Lung (tissue), 12 donors: ENCODE data around the gene PRDM16. TPM values are rescaled to one million over a fixed set of nuclear protein-coding genes. Genes with fewer than 3 reads are reported as not detected.

Experiments used
- ATAC-seq: fragments of 200-7000 bp; cut with Tn5 transposase; one replicate; pipeline ENCODE4 v1.9.1; 2020; ENCODE audit warnings: moderate number of reproducible peaks; ENCODE audit not compliant: insufficient read depth, low FRiP score
- DNase-seq, 3 donors: peaks; one replicate each; pipeline ENCODE4 v3.0.0-alpha.2; 2013 to 2017
- H3K27ac ChIP-seq, 2 donors: one replicate each; pipeline ENCODE4 v1.5.1; 2013; ENCODE audit warnings: mild to moderate bottlenecking in 2 of 2, moderate library complexity in 2 of 2, control low read depth in 1 of 2, inconsistent platforms in 1 of 2, low read depth in 1 of 2, low read length in 1 of 2
- H3K27me3 ChIP-seq, 3 donors: one replicate each; pipeline ENCODE4 v1.5.1; 2013; ENCODE audit warnings: low read length in 2 of 3; ENCODE audit not compliant: control insufficient read depth in 3 of 3, insufficient read depth in 3 of 3
- H3K36me3 ChIP-seq, 4 donors: one replicate each; pipeline ENCODE4 v1.5.1; 2013; ENCODE audit warnings: low read length in 4 of 4, mild to moderate bottlenecking in 1 of 4, moderate library complexity in 1 of 4; ENCODE audit not compliant: control insufficient read depth in 4 of 4, insufficient read depth in 4 of 4
- H3K4me1 ChIP-seq, 5 donors: one replicate each; pipeline ENCODE4 v1.5.1; 2013; ENCODE audit warnings: low read length in 5 of 5, mild to moderate bottlenecking in 2 of 5, moderate library complexity in 1 of 5; ENCODE audit not compliant: control insufficient read depth in 5 of 5, insufficient read depth in 5 of 5
- H3K4me3 ChIP-seq: one replicate; pipeline ENCODE4 v1.5.1; 2013; ENCODE audit warnings: mild to moderate bottlenecking, control low read depth, moderate library complexity
- H3K9ac ChIP-seq, 2 donors: one replicate each; pipeline ENCODE4 v1.5.1; 2013; ENCODE audit warnings: low read length in 2 of 2, control low read depth in 1 of 2; ENCODE audit not compliant: insufficient read depth in 1 of 2
- H3K9me3 ChIP-seq, 4 donors: one replicate each; pipeline ENCODE4 v1.5.1; 2013; ENCODE audit warnings: low read length in 3 of 4, mild to moderate bottlenecking in 1 of 4, moderate library complexity in 1 of 4; ENCODE audit not compliant: control insufficient read depth in 4 of 4, insufficient read depth in 3 of 4
- CTCF ChIP-seq: IDR thresholded peaks from 2 replicates; pipeline ENCODE4 v1.5.1; 2012; ENCODE audit warnings: mild to moderate bottlenecking; ENCODE audit errors: control extremely low read depth, extremely low read depth
- WGBS, 2 donors: extraction: QIAGEN DNeasy Blood & Tissue Kit; methylation state at CpG; one replicate each; pipeline ENCODE4 v1.1.7; 2013; 5-methylcytosine and 5-hydroxymethylcytosine counted together
- polyA plus RNA-seq, 2 donors: library from polyadenylated mRNA; stranded (reverse); fragments of 200-250 nt; gene quantifications; one replicate each; pipeline ENCODE4 v1.2.1, GENCODE V29; 2013
- total RNA-seq, 2 donors: library from RNA; depleted of rRNA in 1 of 2; stranded (reverse); fragments of >200 nt in 1 of 2; gene quantifications; one replicate each; pipeline ENCODE4 v1.2.1, GENCODE V29; 2014 to 2021
- donor health status: control.
- donor health status: control.
- donor health status: Bipolar disorder and iron deficiency.
- donor health status: healthy.
- donor health status: DM: yes; HTN: yes; CAD: no.

The PRDM16 gene
- total and polyA plus RNA-seq, 4 donors, result 2.4 to 36.5 (median 13.1) TPM

- peak overlapping the region in 1 of 2 donors; percentile 26 for H3K27ac ChIP-seq
- peak in 2 of 3 donors; percentile 25 to 36 for DNase-seq
- H3K4me3 ChIP-seq, result no peak overlapping the region
- 41 to 49% methylated on average over 22 of the region's 22 CpGs for WGBS, 2 donors
- ATAC-seq, result no peak
- no peak overlapping the region for H3K9ac ChIP-seq
- no peaks in the 10 kb centered on the region for H3K36me3 ChIP-seq
- TF ChIP-seq CTCF, result no peak
- H3K9me3 ChIP-seq, result no peaks in the 10 kb centered on the region
- H3K27me3 ChIP-seq, result peaks cover 0 to 31% (median 28%) of the 10 kb centered on the region in 3 donors
- H3K4me1 ChIP-seq, result peaks cover 0 to 24% (median 9%) of the 10 kb centered on the region in 5 donors
Measured at GRCh38 chr1:3365523-3366125, 296.6 kb downstream of the PRDM16 start.

- ATAC-seq (no peak), DNase-seq (peak; percentile 75 to 85 (median 76))
- Histone ChIP-seq H3K4me3 (no peak overlapping the region), H3K36me3 (no peaks in the 10 kb centered on the region), H3K4me1 (peaks cover 0 to 24% (median 9%) of the 10 kb centered on the region in 5 donors), H3K9ac (no peak overlapping the region), H3K27ac (peak overlapping the region in 1 of 2 donors; percentile 26), H3K27me3 (peaks cover 0 to 35% (median 27%) of the 10 kb centered on the region in 3 donors), H3K9me3 (no peaks in the 10 kb centered on the region)
- WGBS, 2 donors, result 59 to 74% methylated on average over 39 to 42 of the region's 42 CpGs
- TF ChIP-seq CTCF, result no peak
Measured at GRCh38 chr1:3366126-3367051, 297.4 kb downstream of the PRDM16 start.

- DNase-seq (peak in 1 of 3 donors; percentile 19), ATAC-seq (no peak)
- Histone ChIP-seq H3K27me3 (peaks cover 0 to 32% (median 27%) of the 10 kb centered on the region in 3 donors), H3K4me3 (no peak overlapping the region), H3K36me3 (no peaks in the 10 kb centered on the region), H3K27ac (peak overlapping the region in 1 of 2 donors; percentile 28), H3K9me3 (no peaks in the 10 kb centered on the region), H3K4me1 (peaks cover 0 to 24% (median 9%) of the 10 kb centered on the region in 5 donors), H3K9ac (no peak overlapping the region)
- 59 to 68% methylated on average over 11 of the region's 11 CpGs for WGBS, 2 donors
- TF ChIP-seq CTCF, result no peak
Measured at GRCh38 chr1:3367376-3367775, 298.4 kb downstream of the PRDM16 start.
